GM12874 (cell line): ENCODE measurements around the gene GEMIN4.

ENCODE experiments used
- TF ChIP-seq, protein P1 (sequence below): IDR thresholded peaks from 2 replicates; pipeline ENCODE4 v1.5.1; 2011; ENCODE audit warnings: low read depth, mild to moderate bottlenecking, control low read depth, low read length, moderate library complexity; ENCODE audit not compliant: insufficient read depth

Gene GEMIN4

DNA sequence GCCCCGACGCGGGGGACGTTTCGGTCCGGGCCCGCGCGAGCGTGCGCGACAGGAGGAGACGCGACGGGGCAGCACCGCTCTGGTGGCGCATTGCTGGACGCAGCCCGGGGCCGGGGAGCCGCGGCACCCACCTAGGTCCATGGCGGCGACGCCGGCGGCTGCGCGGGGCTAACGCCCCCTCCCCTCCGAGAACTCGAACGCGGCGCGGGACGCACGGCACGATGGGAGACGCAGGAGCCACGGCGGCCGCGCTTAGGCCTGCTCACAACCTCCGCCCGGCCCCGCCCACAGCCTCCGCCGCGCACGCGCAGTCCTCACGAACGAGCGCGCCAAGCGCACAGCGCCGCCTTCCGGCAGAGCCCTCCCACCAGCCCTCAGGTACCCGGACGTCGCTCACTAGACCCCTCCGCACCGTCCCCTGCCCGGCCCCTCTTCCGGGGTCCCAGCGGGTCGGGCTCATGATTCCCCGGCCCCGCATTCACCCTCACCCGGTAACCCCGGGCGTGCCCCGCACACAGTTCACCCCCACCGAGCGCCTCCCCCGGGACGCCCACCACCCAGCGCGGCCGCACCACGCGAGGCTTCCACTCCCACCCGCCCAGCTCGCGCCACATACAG lies at the start of gene GEMIN4:
GEMIN4 (minus strand) TSS at position 263 of the 618 bp plus-strand sequence; CDS start at position 141, 122 bp downstream.
- TF ChIP-seq, protein P1, sequence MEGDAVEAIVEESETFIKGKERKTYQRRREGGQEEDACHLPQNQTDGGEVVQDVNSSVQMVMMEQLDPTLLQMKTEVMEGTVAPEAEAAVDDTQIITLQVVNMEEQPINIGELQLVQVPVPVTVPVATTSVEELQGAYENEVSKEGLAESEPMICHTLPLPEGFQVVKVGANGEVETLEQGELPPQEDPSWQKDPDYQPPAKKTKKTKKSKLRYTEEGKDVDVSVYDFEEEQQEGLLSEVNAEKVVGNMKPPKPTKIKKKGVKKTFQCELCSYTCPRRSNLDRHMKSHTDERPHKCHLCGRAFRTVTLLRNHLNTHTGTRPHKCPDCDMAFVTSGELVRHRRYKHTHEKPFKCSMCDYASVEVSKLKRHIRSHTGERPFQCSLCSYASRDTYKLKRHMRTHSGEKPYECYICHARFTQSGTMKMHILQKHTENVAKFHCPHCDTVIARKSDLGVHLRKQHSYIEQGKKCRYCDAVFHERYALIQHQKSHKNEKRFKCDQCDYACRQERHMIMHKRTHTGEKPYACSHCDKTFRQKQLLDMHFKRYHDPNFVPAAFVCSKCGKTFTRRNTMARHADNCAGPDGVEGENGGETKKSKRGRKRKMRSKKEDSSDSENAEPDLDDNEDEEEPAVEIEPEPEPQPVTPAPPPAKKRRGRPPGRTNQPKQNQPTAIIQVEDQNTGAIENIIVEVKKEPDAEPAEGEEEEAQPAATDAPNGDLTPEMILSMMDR: peak; percentile 100

DNA sequence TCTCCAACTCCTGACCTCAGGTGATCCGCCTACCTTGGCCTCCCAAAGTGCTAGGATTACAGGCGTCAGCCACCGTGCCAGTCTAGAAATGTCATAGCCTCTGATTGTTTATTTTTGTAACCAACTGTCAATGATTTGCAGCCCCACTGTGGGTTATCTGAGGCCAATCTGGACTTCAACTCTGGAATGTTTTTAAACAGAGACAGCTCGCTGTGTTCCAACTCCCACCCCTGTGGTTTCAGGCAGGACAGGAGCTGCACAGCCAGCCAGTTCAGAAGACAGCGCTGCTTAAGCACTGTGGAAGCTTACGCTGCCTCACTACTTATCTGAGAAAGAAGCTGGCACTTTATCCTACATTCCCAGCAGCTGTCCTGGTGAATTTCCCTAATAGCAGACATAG lies 49.6 kb upstream of the GEMIN4 start:
- TF ChIP-seq, protein P1: no peak

DNA sequence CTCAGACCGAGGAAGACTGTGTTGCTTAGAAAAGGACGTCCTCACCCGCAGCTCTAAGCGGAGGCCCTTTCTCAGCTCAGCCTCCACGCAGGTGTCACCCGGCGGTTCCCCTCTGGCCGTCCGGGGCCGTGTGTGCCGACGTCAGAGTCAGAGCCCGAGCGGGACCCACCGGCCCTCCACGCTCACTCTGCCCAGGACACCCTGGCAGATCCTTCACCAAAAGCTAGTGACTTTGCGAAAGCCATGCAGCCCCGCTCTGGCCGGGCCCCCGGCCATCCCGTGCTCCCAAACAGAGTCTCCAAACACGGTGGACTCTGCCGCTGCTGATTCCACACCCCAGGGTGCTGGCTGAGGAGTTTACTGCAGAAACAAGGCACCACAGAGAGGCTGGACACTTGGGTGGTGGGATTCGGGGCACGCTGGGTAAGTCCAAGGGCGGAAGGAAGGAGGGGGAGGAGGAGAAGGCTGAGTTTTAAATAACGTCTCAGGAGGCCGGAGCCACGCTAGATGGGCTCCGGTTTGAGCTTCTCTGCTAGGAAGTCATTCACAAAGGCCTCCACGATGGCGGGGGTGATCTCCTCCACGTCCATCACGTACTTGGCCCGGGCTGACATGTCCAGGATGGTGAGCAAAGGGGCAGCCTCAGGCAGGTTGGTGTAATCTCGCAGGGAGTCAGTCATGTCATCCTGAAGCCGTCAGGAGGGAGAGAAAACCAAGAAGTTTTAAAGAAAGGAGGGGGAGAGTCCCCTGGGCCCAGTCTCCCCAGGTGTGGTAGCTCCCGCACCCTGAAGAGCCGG lies 48.6 kb upstream of the GEMIN4 start:
- TF ChIP-seq, protein P1: no peak

DNA sequence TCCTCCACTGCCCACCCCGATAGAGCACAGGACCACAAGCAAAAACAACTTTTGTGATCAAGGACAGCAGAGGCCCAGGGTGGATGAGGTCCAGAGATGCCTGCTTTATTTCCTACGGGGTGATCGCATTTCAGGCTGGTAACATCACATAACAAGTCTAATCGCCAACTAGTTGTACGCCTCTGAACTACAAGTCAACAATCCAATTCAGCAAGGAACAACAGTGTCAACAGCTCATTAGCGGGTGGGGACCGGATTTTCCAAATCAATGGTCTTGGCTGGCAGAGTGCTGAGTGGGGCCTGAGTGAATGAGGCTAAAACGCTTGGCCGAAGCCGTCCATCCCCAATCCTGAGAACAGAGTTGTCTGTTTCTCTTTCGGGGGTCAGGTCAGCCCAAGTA lies 47.2 kb upstream of the GEMIN4 start:
- TF ChIP-seq, protein P1: no peak

DNA sequence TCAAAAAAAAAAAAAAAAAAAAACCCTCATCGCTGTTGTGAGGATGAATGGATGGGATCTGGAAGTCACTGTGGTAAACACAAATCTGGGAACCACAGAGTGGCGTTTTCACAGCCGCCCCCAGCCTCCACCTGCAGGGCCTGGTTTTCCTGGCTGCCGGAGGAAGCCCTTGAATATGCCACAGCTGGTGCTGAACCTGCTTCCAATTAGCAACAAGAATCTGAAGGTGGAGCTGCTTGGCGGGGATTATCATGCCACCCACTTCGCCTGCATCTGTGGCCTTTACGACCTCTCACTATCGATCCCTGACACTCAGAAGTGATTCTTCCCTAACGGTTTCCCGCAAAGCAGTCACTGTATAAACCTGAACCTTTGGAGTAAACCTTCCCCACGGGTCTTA lies 46.2 kb upstream of the GEMIN4 start:
- TF ChIP-seq, protein P1: no peak

DNA sequence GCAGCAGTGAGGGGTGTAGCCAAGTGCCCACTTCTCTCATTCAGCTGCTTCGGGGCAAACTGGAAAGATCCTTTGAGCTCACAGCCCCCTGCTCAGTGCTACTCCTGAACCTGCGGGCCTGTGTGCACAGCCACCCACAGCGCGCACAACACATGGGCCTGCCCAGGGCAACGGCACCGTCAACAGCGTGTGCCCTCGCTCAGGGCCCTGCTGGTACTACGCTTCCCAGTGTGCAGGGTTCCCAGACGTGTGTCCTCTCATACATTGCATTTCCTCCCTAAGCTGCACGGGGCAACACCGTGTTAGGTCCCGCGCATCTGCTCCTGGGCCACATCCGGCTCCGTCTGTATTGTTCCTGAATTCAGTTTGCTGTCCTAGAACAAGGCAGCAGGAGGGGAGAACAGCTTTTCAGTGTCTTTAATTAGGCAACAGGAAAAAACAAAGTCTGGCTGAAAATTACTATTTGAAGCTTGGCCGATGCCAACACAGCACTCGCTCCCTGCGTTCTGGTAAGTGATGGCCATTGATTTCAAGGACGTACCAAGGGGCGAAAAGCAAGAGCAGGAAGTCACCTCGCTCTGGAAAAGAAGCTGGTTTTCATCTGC lies 45.3 kb upstream of the GEMIN4 start:
- TF ChIP-seq, protein P1: no peak

DNA sequence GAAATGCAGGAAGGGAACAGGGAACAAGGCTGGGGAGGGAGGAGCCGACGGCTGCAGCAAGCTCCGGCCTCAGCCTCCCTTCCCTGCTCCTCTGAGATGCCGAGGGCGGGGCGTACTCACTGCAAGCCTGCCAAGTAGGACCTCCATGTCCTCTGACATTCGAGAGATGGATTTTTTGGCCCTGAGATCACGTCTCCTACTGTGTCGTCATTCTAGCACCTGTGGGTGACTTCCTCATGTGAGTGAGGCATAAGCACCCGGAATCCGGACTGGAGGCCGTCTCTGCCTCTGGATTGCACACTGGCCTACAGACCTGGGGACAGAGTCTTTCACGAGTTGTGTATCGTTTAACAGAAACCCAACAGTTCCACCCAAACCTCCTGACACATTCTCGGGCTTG lies 44.5 kb upstream of the GEMIN4 start:
- TF ChIP-seq, protein P1: no peak
